GM12878 (cell line): ENCODE measurements around the gene SEMA3B. TPM values are rescaled to one million over a fixed set of nuclear protein-coding genes. Genes with fewer than 3 reads are reported as not detected.

Source experiments
- ATAC-seq: fragments of 200-7000 bp; cut with Tn5 transposase; 3 replicates; pipeline ENCODE4 v1.9.1; 2020; ENCODE audit warnings: mild to moderate bottlenecking, moderate library complexity
- BruUV-seq: library from RNA; stranded (reverse); fragments of 400-500 nt; replicated peaks from 2 replicates; lab custom pipeline; 2021; lab: Mats Ljungman, UMichigan
- CTCF ChIA-PET: fragments of 300-600 bp; sonication (Branson Sonifier 250); formaldehyde crosslinking; extraction: SDS; loops from one replicate; lab custom pipeline; 2021; ENCODE audit warnings: inconsistent platforms; lab: Yijun Ruan, JAX
- POLR2A ChIA-PET: fragments of 350-600 bp; formaldehyde crosslinking; extraction: SDS; loops from one replicate; lab custom pipeline; 2021; ENCODE audit warnings: inconsistent platforms; lab: Charles Lee
- RAD21 ChIA-PET: fragments of 300-600 bp; sonication (Branson Sonifier 250); formaldehyde crosslinking; loops from one replicate; lab custom pipeline; 2023; ENCODE audit warnings: antibody characterized with exemption; ENCODE audit not compliant: unreplicated experiment; lab: Charles Lee
- SMC1A ChIA-PET: fragments of 300-600 bp; sonication (Branson Sonifier 250); formaldehyde crosslinking; loops from one replicate; lab custom pipeline; 2023; ENCODE audit not compliant: unreplicated experiment, uncharacterized antibody; lab: Charles Lee
- DNase-seq: peaks from one replicate; pipeline ENCODE4 v3.0.0-alpha.2; 2011; ENCODE audit warnings: low read depth, low spot score
- FAIRE-seq: peaks from 3 replicates; lab custom pipeline; 2011; peaks lifted over from hg19 to GRCh38; lab: Jason Lieb, UNC
- H2AFZ ChIP-seq: 2 replicates; pipeline ENCODE4 v1.6.0; 2011; ENCODE audit warnings: low read depth, low read length, control low read depth; ENCODE audit not compliant: control insufficient read depth
- H3K27ac ChIP-seq: 2 replicates; pipeline ENCODE4 v1.5.1; 2011; ENCODE audit warnings: control low read depth; ENCODE audit not compliant: control insufficient read depth, insufficient read depth
- H3K27me3 ChIP-seq, 2 experiments: replicated peaks in 1 of 2; 2 replicates each; pipeline versions ENCODE4 v1.6.0 to v1.6.1; 2011; ENCODE audit warnings: low read length in 1 of 2; ENCODE audit not compliant: control insufficient read depth in 2 of 2, insufficient read depth in 2 of 2
- H3K36me3 ChIP-seq, 2 experiments: 2 replicates each; pipeline ENCODE4 v1.5.1; 2011; ENCODE audit warnings: low read length in 1 of 2; ENCODE audit not compliant: control insufficient read depth in 2 of 2, insufficient read depth in 2 of 2
- H3K4me1 ChIP-seq: 2 replicates; pipeline ENCODE4 v1.6.1; 2011; ENCODE audit warnings: mild to moderate bottlenecking, low read length, moderate library complexity, mixed read lengths; ENCODE audit not compliant: control insufficient read depth, insufficient read depth
- H3K4me2 ChIP-seq: 2 replicates; pipeline ENCODE4 v1.6.0; 2011; ENCODE audit warnings: control low read depth; ENCODE audit not compliant: control insufficient read depth, insufficient read depth
- H3K4me3 ChIP-seq: fragments of 200-600 bp; sonication (generic); 2 replicates; pipeline ENCODE4 v1.5.1; 2016
- H3K79me2 ChIP-seq: 2 replicates; pipeline ENCODE4 v1.6.0; 2011; ENCODE audit warnings: low read length; ENCODE audit not compliant: control insufficient read depth, insufficient read depth
- H3K9ac ChIP-seq: 2 replicates; pipeline ENCODE4 v1.8.0; 2011; ENCODE audit warnings: low read length, control low read depth, mixed read lengths; ENCODE audit not compliant: control insufficient read depth, insufficient read depth
- H3K9me3 ChIP-seq: replicated peaks from 3 replicates; pipeline ENCODE4 v1.5.1; 2011; ENCODE audit warnings: mild to moderate bottlenecking, low read length; ENCODE audit not compliant: control insufficient read depth, insufficient read depth
- H4K20me1 ChIP-seq: 2 replicates; pipeline ENCODE4 v1.6.0; 2011; ENCODE audit not compliant: control insufficient read depth, insufficient read depth
- ASH2L ChIP-seq: fragments of 300-600, 200-600 bp; sonication (generic); IDR thresholded peaks from 2 replicates; pipeline ENCODE4 v1.6.1; 2017; ENCODE audit warnings: low read depth, mild to moderate bottlenecking, borderline replicate concordance
- CHD4 ChIP-seq: fragments of 200-600 bp; sonication (generic); IDR thresholded peaks from 2 replicates; pipeline ENCODE4 v1.6.1; 2016; ENCODE audit warnings: mild to moderate bottlenecking
- CREM ChIP-seq: IDR thresholded peaks from 2 replicates; pipeline ENCODE4 v1.6.1; 2014; ENCODE audit warnings: antibody characterized with exemption, low read depth
- EGR1 ChIP-seq, 2 experiments: IDR thresholded peaks; 1 replicate in 1 of 2; 2 replicates in 1 of 2; pipeline ENCODE4 v1.6.1; 2011 to 2012; ENCODE audit warnings: low read depth in 2 of 2, low read length in 2 of 2, borderline replicate concordance in 1 of 2, mild to moderate bottlenecking in 1 of 2, moderate library complexity in 1 of 2
- HCFC1 ChIP-seq: fragments of 150-350 bp; IDR thresholded peaks from 2 replicates; pipeline ENCODE4 v1.6.1; 2014; ENCODE audit warnings: low read length
- HDAC6 ChIP-seq: fragments of 200-600 bp; sonication (generic); IDR thresholded peaks from one replicate; pipeline ENCODE4 v1.8.0; 2017; ENCODE audit warnings: antibody characterized with exemption; ENCODE audit not compliant: unreplicated experiment
- NR2C1 ChIP-seq: fragments of 450-650 bp; IDR thresholded peaks from 2 replicates; pipeline ENCODE4 v1.6.1; 2017; ENCODE audit warnings: antibody characterized with exemption, mild to moderate bottlenecking, moderate library complexity
- POLR2A ChIP-seq: IDR thresholded peaks from 2 replicates; pipeline ENCODE4 v1.6.1; 2011; ENCODE audit warnings: low read depth, mild to moderate bottlenecking, low read length
- RCOR1 ChIP-seq: conservative IDR thresholded peaks from 2 replicates; pipeline ENCODE4 v1.6.1; 2012; ENCODE audit warnings: low read depth, low read length, improper control_type of control experiment
- TAF1 ChIP-seq: IDR thresholded peaks from 2 replicates; pipeline ENCODE4 v1.6.1; 2011; ENCODE audit warnings: mild to moderate bottlenecking, low read depth, low read length, borderline replicate concordance
- TARDBP ChIP-seq: IDR thresholded peaks from 2 replicates; pipeline ENCODE4 v1.6.1; 2016; ENCODE audit warnings: borderline replicate concordance
- ZNF207 ChIP-seq: fragments of 450-650 bp; IDR thresholded peaks from 2 replicates; pipeline ENCODE4 v1.6.1; 2014; ENCODE audit warnings: antibody characterized with exemption, mild to moderate bottlenecking, borderline replicate concordance
- ZNF217 ChIP-seq: fragments of 450-650 bp; IDR thresholded peaks from 2 replicates; pipeline ENCODE4 v1.6.1; 2017; ENCODE audit warnings: antibody characterized with exemption, mild to moderate bottlenecking
- WGBS: methylation state at CpG from one replicate; pipeline ENCODE4 v1.1.6; 2016; ENCODE audit warnings: low lambda C conversion rate; ENCODE audit not compliant: insufficient replicate concordance, insufficient coverage; ENCODE audit errors: missing lambda C conversion rate; 5-methylcytosine and 5-hydroxymethylcytosine counted together
- in situ Hi-C: fragments of 300-500 bp; cut with MboI; formaldehyde crosslinking; loops from 9 replicates; pipeline ENCODE4 v1.14.3; 2018; ENCODE audit warnings: mixed read lengths
- intact Hi-C: fragments of 100-400 bp; cut with micrococcal nuclease; formaldehyde crosslinking; loops from one replicate; pipeline ENCODE4 v1.14.2; 2022; ENCODE audit not compliant: unreplicated experiment
- polyA plus RNA-seq, 11 experiments: library from polyadenylated mRNA; depleted of rRNA in 4 of 11; unstranded in 6 of 11; stranded (reverse) in 5 of 11; fragments of >200 nt; fragmentation: Nextera tagmentation in 4 of 11; fragmentation: Illumina TruSeq in 1 of 11; extraction: Ambion mirVana in 4 of 11; extraction: Trizol in 1 of 11; gene quantifications; 1 replicate in 1 of 11; 2 replicates in 10 of 11; pipeline versions ENCODE4 v1.2.1 to v1.2.3, GENCODE V29; 2011 to 2016; ENCODE audit warnings: inconsistent platforms in 2 of 11, missing spikeins in 2 of 11, low read depth in 1 of 11
- total RNA-seq, 4 experiments: library from RNA; depleted of rRNA in 3 of 4; stranded (reverse); fragments of >200 nt in 3 of 4; fragmentation: Illumina TruSeq in 1 of 4; extraction: Trizol in 1 of 4; gene quantifications; 2 replicates each; pipeline versions ENCODE4 v1.2.1 to v1.2.3, GENCODE V29; 2013 to 2021
- TF ChIP-seq, protein P1 (sequence below): fragments of 450-650 bp; IDR thresholded peaks from 2 replicates; pipeline ENCODE4 v1.6.1; 2016; ENCODE audit warnings: mild to moderate bottlenecking
- TF ChIP-seq, protein P2 (sequence below): fragments of 450-650 bp; IDR thresholded peaks from 2 replicates; pipeline ENCODE4 v1.6.1; 2017; ENCODE audit warnings: borderline replicate concordance
- TF ChIP-seq, protein P3 (sequence below): IDR thresholded peaks from 2 replicates; pipeline ENCODE4 v1.6.1; 2011; ENCODE audit warnings: mild to moderate bottlenecking, low read depth, low read length, moderate library complexity; ENCODE audit not compliant: insufficient replicate concordance
- TF ChIP-seq, protein P4 (sequence below): fragments of 150-350 bp; IDR thresholded peaks from 2 replicates; pipeline ENCODE4 v1.6.1; 2014; ENCODE audit warnings: mild to moderate bottlenecking, low read depth, low read length
- TF ChIP-seq, protein P5 (sequence below): IDR thresholded peaks from 2 replicates; pipeline ENCODE4 v1.6.1; 2012; ENCODE audit warnings: low read depth, low read length, improper control_type of control experiment

SEMA3B gene
- total and polyA plus RNA-seq, 10 of the 15 experiments (the other 5 are each of a cell fraction or from before 2014, with no cell fraction given): 0.06 to 0.59 (median 0.14) TPM; not detected in 2

DNA sequence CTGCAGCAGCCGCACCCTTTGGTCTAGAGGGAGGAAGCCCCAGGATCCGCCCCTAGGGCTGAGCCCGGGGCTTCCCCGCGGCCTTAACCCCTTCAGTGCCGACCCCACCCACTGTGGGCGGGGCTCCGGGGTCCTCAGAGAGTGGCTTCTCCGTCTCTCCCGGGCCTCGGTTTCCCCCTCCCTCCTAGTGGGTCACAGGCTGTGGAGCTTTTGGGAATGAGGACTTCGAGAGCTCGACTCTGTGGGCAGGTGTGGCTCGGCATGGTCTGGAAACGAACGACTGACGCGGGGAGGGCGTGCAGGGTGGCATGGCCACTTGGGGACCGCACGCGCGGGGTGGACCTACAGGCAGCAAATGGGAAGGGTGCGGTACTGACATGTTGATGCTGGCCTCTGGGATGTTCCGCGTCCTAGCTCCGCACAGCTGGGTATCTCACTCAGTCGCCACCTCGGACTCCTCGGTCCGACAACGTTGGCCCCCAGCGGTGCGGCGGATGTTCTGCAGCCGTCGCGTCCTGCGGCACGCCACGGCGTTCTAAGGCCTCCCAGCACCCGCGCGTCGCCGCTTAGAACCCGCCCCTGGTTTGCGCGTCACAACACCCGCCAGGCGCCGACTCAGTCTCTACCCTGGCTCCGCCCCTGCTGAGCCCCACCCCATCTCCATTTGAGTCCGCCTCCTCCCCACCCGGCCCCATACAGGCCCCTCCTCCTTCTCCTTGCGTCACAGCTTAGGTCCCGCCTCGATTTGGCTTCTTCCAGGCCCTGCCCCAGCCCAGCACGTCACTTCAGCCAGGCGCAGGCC is 30.1 kb downstream of the SEMA3B start, which contains the start of the genes HYAL3 and NAA80:
TSS of gene HYAL3 (minus strand) at position 570 of the 802 bp plus-strand sequence. CDS start 3,803 bp downstream, outside the sequence.
TSS of gene NAA80 (minus strand) at position 570 of the 802 bp plus-strand sequence. CDS start 1,942 bp downstream, outside the sequence.
- intact Hi-C loops (loop anchor here (1.0 to 5.0 kb wide), 2 partner anchors 22 to 38 kb away; no protein-coding TSS in a partner anchor), in situ Hi-C loops (no loop called here)
- ChIA-PET POLR2A (interaction anchor here (0.6 to 2.7 kb wide), 16 partner anchors 8 to 829 kb away, joined by 3 to 30 read pairs (median 4); partner anchors contain the start of genes CYB561D2, DAG1, NPRL2 and RASSF1), CTCF (interaction anchor here (0.7 to 3.5 kb wide), 14 partner anchors 20 to 243 kb away, joined by 3 to 22 read pairs (median 4); partner anchors contain the start of gene TUSC2), RAD21 (interaction anchor here (0.7 to 2.2 kb wide), 9 partner anchors 11 to 52 kb away, joined by 3 to 15 read pairs (median 5); partner anchors contain the start of genes CYB561D2, NPRL2 and TUSC2), SMC1A (interaction anchor here (0.7 to 2.3 kb wide), 7 partner anchors 18 to 71 kb away, joined by 3 to 9 read pairs (median 3); no protein-coding TSS in a partner anchor)
- FAIRE-seq (peak; percentile 99), ATAC-seq (peak; percentile 90), DNase-seq (peak; percentile 98)
- under 1% methylated on average over 47 of the region's 61 CpGs for WGBS
- H2AFZ ChIP-seq: peak within 1 kb of the TSS; percentile 100
- H3K27ac ChIP-seq: peak within 1 kb of the TSS; percentile 83
- H3K4me1 ChIP-seq: peaks cover 4% of the 10 kb centered on the region
- no TSS peak for BruUV-seq
- H3K36me3 ChIP-seq: no peaks in the 10 kb centered on the region
- H4K20me1 ChIP-seq: no peaks in the 10 kb centered on the region
- no peaks in the 10 kb centered on the region for H3K27me3 ChIP-seq
- H3K9me3 ChIP-seq: no peaks in the 10 kb centered on the region
- H3K9ac ChIP-seq: peak within 1 kb of the TSS; percentile 89
- H3K79me2 ChIP-seq: peaks cover 2% of the 10 kb centered on the region; the same call in 1 of the 2 replicates
- peak within 1 kb of the TSS; percentile 82 for H3K4me3 ChIP-seq
- peak within 1 kb of the TSS; percentile 98 for H3K4me2 ChIP-seq
- TF ChIP-seq ZNF207 (peak; percentile 94; the same call in 1 of the 2 replicates), CREM (peak; percentile 73; the same call in 1 of the 2 replicates), EGR1 (IDR thresholded peaks at IDR 0.05; ENCODE audit: borderline replicate concordance in 1 of 2, low read depth in 2 of 2, low read length in 2 of 2) (no peak), NR2C1 (no peak), RCOR1 (no peak), HDAC6 (no peak), TARDBP (no peak), HCFC1 (peak; percentile 40; the same call in 1 of the 2 replicates), TAF1 (0 out of 2 replicates have a peak, but pooled peaks have one; percentile 44), ZNF217 (0 out of 2 replicates have a peak, but pooled peaks have one; percentile 43), CHD4 (no peak), ASH2L (no peak), POLR2A (peak; percentile 99)
- TF ChIP-seq, protein P1, sequence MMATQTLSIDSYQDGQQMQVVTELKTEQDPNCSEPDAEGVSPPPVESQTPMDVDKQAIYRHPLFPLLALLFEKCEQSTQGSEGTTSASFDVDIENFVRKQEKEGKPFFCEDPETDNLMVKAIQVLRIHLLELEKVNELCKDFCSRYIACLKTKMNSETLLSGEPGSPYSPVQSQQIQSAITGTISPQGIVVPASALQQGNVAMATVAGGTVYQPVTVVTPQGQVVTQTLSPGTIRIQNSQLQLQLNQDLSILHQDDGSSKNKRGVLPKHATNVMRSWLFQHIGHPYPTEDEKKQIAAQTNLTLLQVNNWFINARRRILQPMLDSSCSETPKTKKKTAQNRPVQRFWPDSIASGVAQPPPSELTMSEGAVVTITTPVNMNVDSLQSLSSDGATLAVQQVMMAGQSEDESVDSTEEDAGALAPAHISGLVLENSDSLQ: no peak
- TF ChIP-seq, protein P2, sequence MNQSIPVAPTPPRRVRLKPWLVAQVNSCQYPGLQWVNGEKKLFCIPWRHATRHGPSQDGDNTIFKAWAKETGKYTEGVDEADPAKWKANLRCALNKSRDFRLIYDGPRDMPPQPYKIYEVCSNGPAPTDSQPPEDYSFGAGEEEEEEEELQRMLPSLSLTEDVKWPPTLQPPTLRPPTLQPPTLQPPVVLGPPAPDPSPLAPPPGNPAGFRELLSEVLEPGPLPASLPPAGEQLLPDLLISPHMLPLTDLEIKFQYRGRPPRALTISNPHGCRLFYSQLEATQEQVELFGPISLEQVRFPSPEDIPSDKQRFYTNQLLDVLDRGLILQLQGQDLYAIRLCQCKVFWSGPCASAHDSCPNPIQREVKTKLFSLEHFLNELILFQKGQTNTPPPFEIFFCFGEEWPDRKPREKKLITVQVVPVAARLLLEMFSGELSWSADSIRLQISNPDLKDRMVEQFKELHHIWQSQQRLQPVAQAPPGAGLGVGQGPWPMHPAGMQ: no peak
- TF ChIP-seq, protein P3, sequence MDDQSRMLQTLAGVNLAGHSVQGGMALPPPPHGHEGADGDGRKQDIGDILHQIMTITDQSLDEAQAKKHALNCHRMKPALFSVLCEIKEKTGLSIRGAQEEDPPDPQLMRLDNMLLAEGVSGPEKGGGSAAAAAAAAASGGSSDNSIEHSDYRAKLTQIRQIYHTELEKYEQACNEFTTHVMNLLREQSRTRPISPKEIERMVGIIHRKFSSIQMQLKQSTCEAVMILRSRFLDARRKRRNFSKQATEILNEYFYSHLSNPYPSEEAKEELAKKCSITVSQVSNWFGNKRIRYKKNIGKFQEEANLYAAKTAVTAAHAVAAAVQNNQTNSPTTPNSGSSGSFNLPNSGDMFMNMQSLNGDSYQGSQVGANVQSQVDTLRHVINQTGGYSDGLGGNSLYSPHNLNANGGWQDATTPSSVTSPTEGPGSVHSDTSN: no peak
- TF ChIP-seq, protein P4, sequence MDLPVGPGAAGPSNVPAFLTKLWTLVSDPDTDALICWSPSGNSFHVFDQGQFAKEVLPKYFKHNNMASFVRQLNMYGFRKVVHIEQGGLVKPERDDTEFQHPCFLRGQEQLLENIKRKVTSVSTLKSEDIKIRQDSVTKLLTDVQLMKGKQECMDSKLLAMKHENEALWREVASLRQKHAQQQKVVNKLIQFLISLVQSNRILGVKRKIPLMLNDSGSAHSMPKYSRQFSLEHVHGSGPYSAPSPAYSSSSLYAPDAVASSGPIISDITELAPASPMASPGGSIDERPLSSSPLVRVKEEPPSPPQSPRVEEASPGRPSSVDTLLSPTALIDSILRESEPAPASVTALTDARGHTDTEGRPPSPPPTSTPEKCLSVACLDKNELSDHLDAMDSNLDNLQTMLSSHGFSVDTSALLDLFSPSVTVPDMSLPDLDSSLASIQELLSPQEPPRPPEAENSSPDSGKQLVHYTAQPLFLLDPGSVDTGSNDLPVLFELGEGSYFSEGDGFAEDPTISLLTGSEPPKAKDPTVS: no peak
- TF ChIP-seq, protein P5, sequence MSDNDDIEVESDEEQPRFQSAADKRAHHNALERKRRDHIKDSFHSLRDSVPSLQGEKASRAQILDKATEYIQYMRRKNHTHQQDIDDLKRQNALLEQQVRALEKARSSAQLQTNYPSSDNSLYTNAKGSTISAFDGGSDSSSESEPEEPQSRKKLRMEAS: peak; percentile 82
